ENCODE data around the gene ODAD2. TPM values are rescaled to one million over a fixed set of nuclear protein-coding genes. Genes with fewer than 3 reads are reported as not detected.

ODAD2 gene
- total and polyA plus RNA-seq, 2 of the 8 experiments (the other 6 are each of a cell fraction or from before 2014, with no cell fraction given) = 0.95 to 4.3 TPM

DNA sequence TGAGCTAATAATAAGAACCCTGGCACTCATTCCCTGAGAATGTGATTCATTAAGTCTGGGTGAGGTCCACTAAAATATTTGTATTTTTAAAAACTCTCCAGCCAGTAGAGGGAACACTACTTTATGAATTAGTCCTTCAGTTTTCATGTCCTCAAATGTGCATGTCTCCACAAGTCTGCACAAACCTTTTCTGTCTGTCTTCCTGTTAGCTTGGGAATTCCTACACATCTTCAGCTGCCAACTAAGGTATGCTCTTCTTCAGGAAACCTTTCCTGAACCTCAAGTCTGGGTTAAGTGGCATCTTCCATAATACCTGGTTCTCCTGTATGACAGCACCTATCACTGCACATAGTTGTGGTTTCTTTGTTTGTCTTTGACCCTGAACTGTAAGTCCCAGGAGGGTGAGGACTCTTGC, 133.7 kb downstream of the ODAD2 start:
- no peaks in the 10 kb centered on the region for H3K36me3 ChIP-seq (ENCODE audit: control insufficient read depth in 2 of 4, insufficient read depth in 4 of 4, low read length in 3 of 4)
- H2BK12ac ChIP-seq (ENCODE audit: low read depth, low read length) = no peak overlapping the region
- H2AFZ ChIP-seq (ENCODE audit: low read length) = no peak overlapping the region
- H3K79me1 ChIP-seq (ENCODE audit: low read depth, low read length) = no peaks in the 10 kb centered on the region
- no peaks in the 10 kb centered on the region for H3K23me2 ChIP-seq (ENCODE audit: low read depth, low read length)
- no peak overlapping the region for H3K23ac ChIP-seq (ENCODE audit: insufficient read length)
- H3K9ac ChIP-seq (replicated peaks in 1 of 4; ENCODE audit: extremely low read depth in 1 of 4, low read depth in 3 of 4, low read length in 3 of 4) = no peak overlapping the region
- H3K79me2 ChIP-seq (ENCODE audit: control insufficient read depth in 1 of 2, insufficient read depth in 2 of 2, low read length in 2 of 2) = no peaks in the 10 kb centered on the region
- no peak overlapping the region for H2AK5ac ChIP-seq (ENCODE audit: low read depth, low read length)
- H2BK120ac ChIP-seq (replicated peaks; ENCODE audit: low read depth, low read length) = no peak overlapping the region
- no peak overlapping the region for H3K18ac ChIP-seq (ENCODE audit: extremely low read depth, low read length)
- H3K27me3 ChIP-seq (replicated peaks in 1 of 4; ENCODE audit: control insufficient read depth in 3 of 4, extremely low read depth in 1 of 4, insufficient read depth in 3 of 4, low read length in 3 of 4) = no peaks in the 10 kb centered on the region
- no peak overlapping the region for H2BK5ac ChIP-seq (ENCODE audit: low read depth, low read length)
- H4K5ac ChIP-seq (ENCODE audit: insufficient read length, low read depth, low read length) = no peak overlapping the region
- no peaks in the 10 kb centered on the region for H4K20me1 ChIP-seq (replicated peaks in 1 of 2; ENCODE audit: control insufficient read depth in 1 of 2, insufficient read depth in 2 of 2, low read length in 2 of 2)
- ChIA-PET POLR2A (ENCODE audit: partially characterized antibody) (no interaction called here), CTCF (ENCODE audit: partially characterized antibody) (no interaction called here)
- no peak overlapping the region for H4K8ac ChIP-seq (ENCODE audit: extremely low read depth, insufficient read depth, low read length)
- H3K27ac ChIP-seq (ENCODE audit: low read depth, low read length) = no peak overlapping the region
- H2BK20ac ChIP-seq (ENCODE audit: low read length) = no peak overlapping the region
- no peaks in the 10 kb centered on the region for H3K4me1 ChIP-seq (replicated peaks in 1 of 4; ENCODE audit: control insufficient read depth in 3 of 4, insufficient read depth in 4 of 4, low read length in 3 of 4)
- no peak overlapping the region for H3K4ac ChIP-seq (replicated peaks; ENCODE audit: insufficient read length, low read depth, low read length)
- no peak overlapping the region for H2BK15ac ChIP-seq (ENCODE audit: low read length)
- H3K14ac ChIP-seq (ENCODE audit: insufficient read length) = no peak overlapping the region
- DNase-seq (ENCODE audit: low read depth in 1 of 2, low spot score in 2 of 2) (no peak), FAIRE-seq (no peak)
- H3K56ac ChIP-seq (replicated peaks; ENCODE audit: insufficient read length, low read depth, low read length) = no peak overlapping the region
- H3K4me3 ChIP-seq (ENCODE audit: extremely low read depth in 1 of 4, insufficient read depth in 2 of 4, low read depth in 3 of 4, low read length in 4 of 4) = no peak overlapping the region
- H4K91ac ChIP-seq (replicated peaks; ENCODE audit: insufficient read length, low read length) = no peak overlapping the region
- H3K4me2 ChIP-seq (ENCODE audit: insufficient read depth in 1 of 2, low read depth in 2 of 2, low read length in 2 of 2) = no peak overlapping the region
- no peaks in the 10 kb centered on the region for H3K9me3 ChIP-seq (ENCODE audit: insufficient read depth in 2 of 2, low read depth in 1 of 2, low read length in 1 of 2)
- TF ChIP-seq RNF2 (IDR thresholded peaks at IDR 0.05; ENCODE audit: borderline replicate concordance, low read depth, low read length, missing control alignments, poor library complexity, severe bottlenecking) = no peak
- no peak for TF ChIP-seq YY1 (IDR thresholded peaks at IDR 0.05; ENCODE audit: low read depth, low read length)
- no peak for TF ChIP-seq BCL11A (IDR thresholded peaks at IDR 0.05; ENCODE audit: low read depth in 2 of 2, low read length in 2 of 2)
- TF ChIP-seq PHF8 (conservative IDR thresholded peaks at IDR 0.05; ENCODE audit: low read depth, low read length) = no peak
- no peak for TF ChIP-seq POU5F1 (IDR thresholded peaks at IDR 0.05; ENCODE audit: low read depth, low read length)
- TF ChIP-seq CBX8 (IDR thresholded peaks at IDR 0.05; ENCODE audit: borderline replicate concordance, low read depth, low read length) = no peak
- TF ChIP-seq SIN3A (conservative IDR thresholded peaks at IDR 0.05 in 1 of 2, IDR thresholded peaks at IDR 0.05 in 1 of 2; ENCODE audit: low read depth in 1 of 2, low read length in 2 of 2) = no peak
- TF ChIP-seq RAD21 (IDR thresholded peaks at IDR 0.05 in 1 of 2, conservative IDR thresholded peaks at IDR 0.05 in 1 of 2; ENCODE audit: low read depth in 2 of 2, low read length in 2 of 2) = no peak
- TF ChIP-seq TAF1 (IDR thresholded peaks at IDR 0.05; ENCODE audit: low read depth, low read length) = no peak
- no peak for TF ChIP-seq EZH2 (IDR thresholded peaks at IDR 0.05; ENCODE audit: low read depth, low read length, severe bottlenecking)
- TF ChIP-seq BRCA1 (IDR thresholded peaks at IDR 0.05; ENCODE audit: low read depth, low read length) = no peak
- no peak for TF ChIP-seq EGR1 (IDR thresholded peaks at IDR 0.05; ENCODE audit: borderline replicate concordance, low read depth, low read length)
- TF ChIP-seq EP300 (IDR thresholded peaks at IDR 0.05; ENCODE audit: borderline replicate concordance in 1 of 2, low read depth in 2 of 2, low read length in 2 of 2) = no peak
- TF ChIP-seq CHD1 (IDR thresholded peaks at IDR 0.05; ENCODE audit: low read depth, low read length) = no peak

Data from H1 (cell line).